HEK293 (cell line): Measurements from ENCODE around the gene TBC1D16.
A peak's percentile ranks its signal among the peaks of the same experiment; 100 is the strongest.

Experiments
- CTCF ChIA-PET: fragments of 350-600 bp; formaldehyde crosslinking; extraction: SDS; loops from one replicate; lab custom pipeline; 2021; ENCODE audit warnings: antibody characterized with exemption; lab: Yijun Ruan, JAX
- POLR2A ChIA-PET: fragments of 300-600 bp; formaldehyde crosslinking; extraction: SDS; loops from one replicate; lab custom pipeline; 2020; ENCODE audit warnings: antibody characterized with exemption, inconsistent platforms; lab: Yijun Ruan, JAX
- H3K27ac ChIP-seq: fragments of 200-500 bp; sonication (Bioruptor generic); 2 replicates; pipeline ENCODE4 v1.5.1; 2014; ENCODE audit warnings: low read depth, low read length, control low read depth, inconsistent platforms; ENCODE audit errors: extremely low read depth
- H3K36me3 ChIP-seq, 2 experiments: fragments of 200-500 bp in 1 of 2; sonication (Bioruptor generic) in 1 of 2; 1 replicate in 1 of 2; 2 replicates in 1 of 2; pipeline ENCODE4 v1.5.1; 2014 to 2017; ENCODE audit warnings: inconsistent platforms in 2 of 2, low read length in 2 of 2; ENCODE audit not compliant: control insufficient read depth in 2 of 2, insufficient read depth in 1 of 2
- H3K4me1 ChIP-seq: fragments of 200-500 bp; sonication (Bioruptor generic); 2 replicates; pipeline ENCODE4 v1.5.1; 2014; ENCODE audit warnings: mild to moderate bottlenecking, low read length, inconsistent platforms; ENCODE audit not compliant: control insufficient read depth, insufficient read depth
- H3K4me3 ChIP-seq: 2 replicates; pipeline ENCODE4 v1.5.1; 2011; ENCODE audit warnings: low read depth, mild to moderate bottlenecking, control low read depth, low read length, moderate library complexity
- H3K9me3 ChIP-seq: fragments of 200-500 bp; sonication (Bioruptor generic); 2 replicates; pipeline ENCODE4 v1.5.1; 2014; ENCODE audit warnings: low read depth, low read length, inconsistent platforms; ENCODE audit not compliant: control insufficient read depth, insufficient read depth
- GFI1B ChIP-seq: fragments of 450-650 bp; formaldehyde crosslinking; IDR thresholded peaks from 2 replicates; pipeline ENCODE4 v1.5.1; 2016; ENCODE audit warnings: missing biosample characterization, missing genetic modification characterization
- OSR2 ChIP-seq: fragments of 450-650 bp; formaldehyde crosslinking; IDR thresholded peaks from 2 replicates; pipeline ENCODE4 v1.5.1; 2016; ENCODE audit warnings: missing biosample characterization, missing genetic modification characterization
- PRDM1 ChIP-seq: fragments of 450-650 bp; formaldehyde crosslinking; IDR thresholded peaks from 2 replicates; pipeline ENCODE4; 2016; ENCODE audit warnings: missing biosample characterization, missing genetic modification characterization
- TCF7L2 ChIP-seq: IDR thresholded peaks from 2 replicates; pipeline ENCODE4 v1.6.1; 2011; ENCODE audit warnings: low read depth, mild to moderate bottlenecking, inconsistent platforms, low read length, moderate library complexity, borderline replicate concordance
- TRIM28 ChIP-seq: IDR thresholded peaks from 2 replicates; pipeline ENCODE4 v1.6.1; 2011; ENCODE audit warnings: low read length, control low read depth, borderline replicate concordance
- WT1 ChIP-seq: fragments of 450-650 bp; formaldehyde crosslinking; IDR thresholded peaks from 2 replicates; pipeline ENCODE4 v1.5.1; 2016; ENCODE audit warnings: missing biosample characterization, missing genetic modification characterization
- ZBTB20 ChIP-seq: fragments of 450-650 bp; formaldehyde crosslinking; IDR thresholded peaks from 2 replicates; pipeline ENCODE4 v1.5.1; 2016; ENCODE audit warnings: missing biosample characterization, missing genetic modification characterization
- ZBTB48 ChIP-seq: fragments of 450-650 bp; formaldehyde crosslinking; IDR thresholded peaks from 2 replicates; pipeline ENCODE4 v1.5.1; 2016; ENCODE audit warnings: missing biosample characterization, missing genetic modification characterization
- ZFHX2 ChIP-seq: fragments of 450-650 bp; formaldehyde crosslinking; conservative IDR thresholded peaks from 2 replicates; pipeline ENCODE4 v1.5.1; 2016; ENCODE audit warnings: missing biosample characterization, missing genetic modification characterization
- ZNF341 ChIP-seq: fragments of 450-650 bp; formaldehyde crosslinking; IDR thresholded peaks from 2 replicates; pipeline ENCODE4; 2016; ENCODE audit warnings: low read depth, missing biosample characterization, missing genetic modification characterization
- TF ChIP-seq, protein P1 (sequence below): fragments of 450-650 bp; formaldehyde crosslinking; IDR thresholded peaks from 2 replicates; pipeline ENCODE4 v1.5.1; 2016; ENCODE audit warnings: missing biosample characterization, missing genetic modification characterization, low read depth
- TF ChIP-seq, protein P2 (sequence below): fragments of 450-650 bp; formaldehyde crosslinking; IDR thresholded peaks from 2 replicates; pipeline ENCODE4 v1.5.1; 2016; ENCODE audit warnings: missing biosample characterization, missing genetic modification characterization
- TF ChIP-seq, protein P3 (sequence below): fragments of 450-650 bp; formaldehyde crosslinking; IDR thresholded peaks from 2 replicates; pipeline ENCODE4 v1.5.1; 2016; ENCODE audit warnings: missing biosample characterization, missing genetic modification characterization
- TF ChIP-seq, protein P4 (sequence below): fragments of 450-650 bp; formaldehyde crosslinking; IDR thresholded peaks from 2 replicates; pipeline ENCODE4 v1.5.1; 2016; ENCODE audit warnings: missing biosample characterization, missing genetic modification characterization

Gene TBC1D16

DNA sequence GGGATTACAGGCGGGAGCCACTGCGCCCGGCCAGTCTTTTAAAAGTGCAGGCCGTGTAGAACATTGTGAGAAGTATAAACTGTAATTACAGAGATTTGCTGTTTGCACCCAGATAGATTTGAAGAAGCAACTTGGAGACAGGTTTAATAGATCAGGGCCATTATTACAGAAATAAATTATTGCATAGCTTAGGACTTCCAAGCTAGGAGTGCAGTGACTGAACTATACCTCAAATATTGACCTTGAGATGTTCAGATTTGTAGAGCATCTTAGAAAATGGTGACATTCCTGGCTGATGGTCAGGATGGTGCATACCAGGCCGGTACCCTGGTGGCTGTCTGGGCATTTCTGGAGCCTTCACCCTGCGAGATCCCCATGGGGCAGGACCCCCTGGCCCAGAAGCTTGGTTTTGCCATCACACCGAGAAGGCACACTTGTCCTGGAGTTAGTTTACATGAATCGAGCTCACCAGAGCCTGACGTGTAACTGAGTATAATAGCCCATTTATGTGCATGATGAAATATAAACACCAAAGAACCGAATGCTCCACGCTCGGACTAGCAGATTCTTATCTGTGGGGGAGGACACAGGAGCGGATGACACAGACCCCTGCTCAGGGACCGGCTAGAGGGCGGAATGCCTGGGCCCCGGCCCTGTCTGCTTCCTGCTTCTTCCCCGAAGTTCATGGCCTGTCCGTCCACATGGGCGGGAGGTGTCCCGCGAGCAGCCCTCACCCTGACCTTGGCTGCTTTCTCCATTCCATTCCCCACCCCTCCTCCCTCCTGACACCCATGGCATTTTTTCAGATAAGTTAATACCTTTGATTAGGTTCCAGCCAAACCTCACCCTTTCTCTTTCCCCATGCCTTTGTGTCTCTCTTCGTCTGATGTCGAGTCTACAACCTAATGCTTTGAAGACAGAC, 32.9 kb upstream of the TBC1D16 start:
- Histone ChIP-seq H3K27ac (no peak overlapping the region), H3K9me3 (no peaks in the 10 kb centered on the region)
- TF ChIP-seq ZBTB48 (tag by site-specific recombination) = peak; percentile 41; the same call in 1 of the 2 replicates
- TF ChIP-seq OSR2 (tag by site-specific recombination) = 0 out of 2 replicates have a peak, but pooled peaks have one; percentile 9
- no peak for TF ChIP-seq PRDM1 (tag by site-specific recombination)
- TF ChIP-seq TRIM28 = peak; percentile 21; the same call in 1 of the 2 replicates
- TF ChIP-seq GFI1B (tag by site-specific recombination) = no peak
- no peak for TF ChIP-seq WT1 (tag by site-specific recombination)
- peak; percentile 78 for TF ChIP-seq ZNF341
- 0 out of 2 replicates have a peak, but pooled peaks have one; percentile 31 for TF ChIP-seq ZBTB20
- TF ChIP-seq, protein P1, sequence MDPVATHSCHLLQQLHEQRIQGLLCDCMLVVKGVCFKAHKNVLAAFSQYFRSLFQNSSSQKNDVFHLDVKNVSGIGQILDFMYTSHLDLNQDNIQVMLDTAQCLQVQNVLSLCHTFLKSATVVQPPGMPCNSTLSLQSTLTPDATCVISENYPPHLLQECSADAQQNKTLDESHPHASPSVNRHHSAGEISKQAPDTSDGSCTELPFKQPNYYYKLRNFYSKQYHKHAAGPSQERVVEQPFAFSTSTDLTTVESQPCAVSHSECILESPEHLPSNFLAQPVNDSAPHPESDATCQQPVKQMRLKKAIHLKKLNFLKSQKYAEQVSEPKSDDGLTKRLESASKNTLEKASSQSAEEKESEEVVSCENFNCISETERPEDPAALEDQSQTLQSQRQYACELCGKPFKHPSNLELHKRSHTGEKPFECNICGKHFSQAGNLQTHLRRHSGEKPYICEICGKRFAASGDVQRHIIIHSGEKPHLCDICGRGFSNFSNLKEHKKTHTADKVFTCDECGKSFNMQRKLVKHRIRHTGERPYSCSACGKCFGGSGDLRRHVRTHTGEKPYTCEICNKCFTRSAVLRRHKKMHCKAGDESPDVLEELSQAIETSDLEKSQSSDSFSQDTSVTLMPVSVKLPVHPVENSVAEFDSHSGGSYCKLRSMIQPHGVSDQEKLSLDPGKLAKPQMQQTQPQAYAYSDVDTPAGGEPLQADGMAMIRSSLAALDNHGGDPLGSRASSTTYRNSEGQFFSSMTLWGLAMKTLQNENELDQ (tag by site-specific recombination) = no peak
- 0 out of 2 replicates have a peak, but pooled peaks have one; percentile 24 for TF ChIP-seq ZFHX2 (tag by site-specific recombination)
- TF ChIP-seq, protein P2, sequence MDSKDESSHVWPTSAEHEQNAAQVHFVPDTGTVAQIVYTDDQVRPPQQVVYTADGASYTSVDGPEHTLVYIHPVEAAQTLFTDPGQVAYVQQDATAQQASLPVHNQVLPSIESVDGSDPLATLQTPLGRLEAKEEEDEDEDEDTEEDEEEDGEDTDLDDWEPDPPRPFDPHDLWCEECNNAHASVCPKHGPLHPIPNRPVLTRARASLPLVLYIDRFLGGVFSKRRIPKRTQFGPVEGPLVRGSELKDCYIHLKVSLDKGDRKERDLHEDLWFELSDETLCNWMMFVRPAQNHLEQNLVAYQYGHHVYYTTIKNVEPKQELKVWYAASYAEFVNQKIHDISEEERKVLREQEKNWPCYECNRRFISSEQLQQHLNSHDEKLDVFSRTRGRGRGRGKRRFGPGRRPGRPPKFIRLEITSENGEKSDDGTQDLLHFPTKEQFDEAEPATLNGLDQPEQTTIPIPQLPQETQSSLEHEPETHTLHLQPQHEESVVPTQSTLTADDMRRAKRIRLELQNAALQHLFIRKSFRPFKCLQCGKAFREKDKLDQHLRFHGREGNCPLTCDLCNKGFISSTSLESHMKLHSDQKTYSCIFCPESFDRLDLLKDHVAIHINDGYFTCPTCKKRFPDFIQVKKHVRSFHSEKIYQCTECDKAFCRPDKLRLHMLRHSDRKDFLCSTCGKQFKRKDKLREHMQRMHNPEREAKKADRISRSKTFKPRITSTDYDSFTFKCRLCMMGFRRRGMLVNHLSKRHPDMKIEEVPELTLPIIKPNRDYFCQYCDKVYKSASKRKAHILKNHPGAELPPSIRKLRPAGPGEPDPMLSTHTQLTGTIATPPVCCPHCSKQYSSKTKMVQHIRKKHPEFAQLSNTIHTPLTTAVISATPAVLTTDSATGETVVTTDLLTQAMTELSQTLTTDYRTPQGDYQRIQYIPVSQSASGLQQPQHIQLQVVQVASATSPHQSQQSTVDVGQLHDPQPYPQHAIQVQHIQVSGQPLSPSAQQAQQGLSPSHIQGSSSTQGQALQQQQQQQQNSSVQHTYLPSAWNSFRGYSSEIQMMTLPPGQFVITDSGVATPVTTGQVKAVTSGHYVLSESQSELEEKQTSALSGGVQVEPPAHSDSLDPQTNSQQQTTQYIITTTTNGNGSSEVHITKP (tag by site-specific recombination) = peak; percentile 78
- TF ChIP-seq, protein P3, sequence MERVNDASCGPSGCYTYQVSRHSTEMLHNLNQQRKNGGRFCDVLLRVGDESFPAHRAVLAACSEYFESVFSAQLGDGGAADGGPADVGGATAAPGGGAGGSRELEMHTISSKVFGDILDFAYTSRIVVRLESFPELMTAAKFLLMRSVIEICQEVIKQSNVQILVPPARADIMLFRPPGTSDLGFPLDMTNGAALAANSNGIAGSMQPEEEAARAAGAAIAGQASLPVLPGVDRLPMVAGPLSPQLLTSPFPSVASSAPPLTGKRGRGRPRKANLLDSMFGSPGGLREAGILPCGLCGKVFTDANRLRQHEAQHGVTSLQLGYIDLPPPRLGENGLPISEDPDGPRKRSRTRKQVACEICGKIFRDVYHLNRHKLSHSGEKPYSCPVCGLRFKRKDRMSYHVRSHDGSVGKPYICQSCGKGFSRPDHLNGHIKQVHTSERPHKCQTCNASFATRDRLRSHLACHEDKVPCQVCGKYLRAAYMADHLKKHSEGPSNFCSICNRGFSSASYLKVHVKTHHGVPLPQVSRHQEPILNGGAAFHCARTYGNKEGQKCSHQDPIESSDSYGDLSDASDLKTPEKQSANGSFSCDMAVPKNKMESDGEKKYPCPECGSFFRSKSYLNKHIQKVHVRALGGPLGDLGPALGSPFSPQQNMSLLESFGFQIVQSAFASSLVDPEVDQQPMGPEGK (tag by site-specific recombination) = peak; percentile 44; the same call in 1 of the 2 replicates
- TF ChIP-seq TCF7L2 = peak; percentile 47; the same call in 1 of the 2 replicates
- TF ChIP-seq, protein P4, sequence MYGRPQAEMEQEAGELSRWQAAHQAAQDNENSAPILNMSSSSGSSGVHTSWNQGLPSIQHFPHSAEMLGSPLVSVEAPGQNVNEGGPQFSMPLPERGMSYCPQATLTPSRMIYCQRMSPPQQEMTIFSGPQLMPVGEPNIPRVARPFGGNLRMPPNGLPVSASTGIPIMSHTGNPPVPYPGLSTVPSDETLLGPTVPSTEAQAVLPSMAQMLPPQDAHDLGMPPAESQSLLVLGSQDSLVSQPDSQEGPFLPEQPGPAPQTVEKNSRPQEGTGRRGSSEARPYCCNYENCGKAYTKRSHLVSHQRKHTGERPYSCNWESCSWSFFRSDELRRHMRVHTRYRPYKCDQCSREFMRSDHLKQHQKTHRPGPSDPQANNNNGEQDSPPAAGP (tag by site-specific recombination) = no peak
- TF ChIP-seq, all 188 proteins: peak for 9
- no peaks in the 10 kb centered on the region; the same call in 1 of the 2 replicates for H3K4me1 ChIP-seq
- no peaks in the 10 kb centered on the region for H3K36me3 ChIP-seq
- ChIA-PET CTCF (interaction anchor here (0.7 to 1.3 kb wide), 3 partner anchors 33 to 63 kb away, joined by 3 to 5 read pairs (median 4); partner anchors contain the start of gene GAA), POLR2A (interaction anchor here (1.3 kb wide), 1 partner anchor 33 kb away, joined by 4 read pairs; the partner anchor contains the start of gene GAA)
- no peak overlapping the region for H3K4me3 ChIP-seq
